ENCODE measurements around the gene AKAP1.

GRCh38 chr17:57113011-57113410 is 28.0 kb downstream of the AKAP1 start:
- no peak for TF ChIP-seq CTCF (IDR thresholded peaks at IDR 0.05)
- no peak for TF ChIP-seq POLR2AphosphoS5 (IDR thresholded peaks at IDR 0.05)
- TF ChIP-seq POLR2A (IDR thresholded peaks at IDR 0.05; ENCODE audit: low read depth): no peak

Data from esophagus muscularis mucosa (tissue), 3 donors.